ENCODE data around the gene KLF8. TPM values are rescaled to one million over a fixed set of nuclear protein-coding genes. Genes with fewer than 3 reads are reported as not detected.

The KLF8 gene
- total RNA-seq, 4 donors from 2014 or later = 1.2 to 30.5 (median 3.2) TPM

DNA sequence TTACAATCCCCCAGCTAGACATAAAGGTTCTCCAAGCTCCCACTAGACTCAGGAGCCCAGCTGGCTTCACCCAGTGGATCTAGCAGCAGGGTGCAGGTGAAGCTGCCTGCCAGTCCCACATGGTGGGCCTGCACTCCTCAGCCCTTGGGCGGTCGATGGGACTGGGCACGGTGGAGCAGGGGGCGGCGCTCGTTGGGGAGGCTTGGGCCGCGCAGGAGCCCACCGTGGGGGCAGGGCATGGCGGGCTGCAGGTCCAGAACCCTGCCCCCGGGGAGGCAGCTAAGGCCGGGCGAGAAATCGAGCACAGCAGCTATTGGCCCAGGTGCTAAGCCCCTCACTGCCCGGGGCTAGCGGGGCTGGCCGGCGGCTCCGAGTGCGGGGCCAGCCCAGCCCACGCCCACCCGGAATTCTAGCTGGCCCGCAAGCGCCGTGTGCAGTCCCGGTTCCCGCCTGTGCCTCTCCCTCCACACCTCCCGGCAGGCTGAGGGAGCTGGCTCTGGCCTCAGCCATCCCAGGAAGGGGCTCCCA, 9.6 kb upstream of the KLF8 start:
- Histone ChIP-seq H3K27ac (no peak overlapping the region), H3K4me3 (no peak overlapping the region), H3K9me3 (no peaks in the 10 kb centered on the region), H3K27me3 (no peaks in the 10 kb centered on the region), H3K4me1 (no peaks in the 10 kb centered on the region), H3K36me3 (no peaks in the 10 kb centered on the region)
- DNase-seq = no peak
- TF ChIP-seq POLR2A (IDR thresholded peaks at IDR 0.05) = no peak
- TF ChIP-seq, protein P1, sequence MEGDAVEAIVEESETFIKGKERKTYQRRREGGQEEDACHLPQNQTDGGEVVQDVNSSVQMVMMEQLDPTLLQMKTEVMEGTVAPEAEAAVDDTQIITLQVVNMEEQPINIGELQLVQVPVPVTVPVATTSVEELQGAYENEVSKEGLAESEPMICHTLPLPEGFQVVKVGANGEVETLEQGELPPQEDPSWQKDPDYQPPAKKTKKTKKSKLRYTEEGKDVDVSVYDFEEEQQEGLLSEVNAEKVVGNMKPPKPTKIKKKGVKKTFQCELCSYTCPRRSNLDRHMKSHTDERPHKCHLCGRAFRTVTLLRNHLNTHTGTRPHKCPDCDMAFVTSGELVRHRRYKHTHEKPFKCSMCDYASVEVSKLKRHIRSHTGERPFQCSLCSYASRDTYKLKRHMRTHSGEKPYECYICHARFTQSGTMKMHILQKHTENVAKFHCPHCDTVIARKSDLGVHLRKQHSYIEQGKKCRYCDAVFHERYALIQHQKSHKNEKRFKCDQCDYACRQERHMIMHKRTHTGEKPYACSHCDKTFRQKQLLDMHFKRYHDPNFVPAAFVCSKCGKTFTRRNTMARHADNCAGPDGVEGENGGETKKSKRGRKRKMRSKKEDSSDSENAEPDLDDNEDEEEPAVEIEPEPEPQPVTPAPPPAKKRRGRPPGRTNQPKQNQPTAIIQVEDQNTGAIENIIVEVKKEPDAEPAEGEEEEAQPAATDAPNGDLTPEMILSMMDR (IDR thresholded peaks at IDR 0.05) = no peak

DNA sequence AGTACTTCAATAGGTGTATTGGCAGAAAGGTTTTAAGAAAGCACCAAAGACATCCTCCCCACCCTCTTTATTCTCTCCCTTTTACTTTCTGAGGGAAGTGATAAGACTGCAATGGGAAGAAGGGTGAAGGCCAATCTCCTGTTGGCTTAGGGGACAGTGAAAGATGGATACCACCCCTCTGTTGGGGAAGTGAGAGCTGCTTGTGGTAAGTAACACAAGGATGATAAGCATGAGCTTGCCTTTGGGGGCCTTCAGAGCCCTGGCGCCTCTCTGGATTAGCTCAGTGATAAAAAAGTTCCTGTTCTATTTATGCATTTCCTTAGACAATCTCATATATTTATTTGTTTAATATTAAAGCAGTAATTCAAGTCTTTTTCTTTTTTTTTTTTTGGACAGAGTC, 5.2 kb upstream of the KLF8 start:
- no peak for TF ChIP-seq POLR2A (IDR thresholded peaks at IDR 0.05)
- TF ChIP-seq, protein P1 (IDR thresholded peaks at IDR 0.05) = no peak
- Histone ChIP-seq H3K9me3 (no peaks in the 10 kb centered on the region), H3K36me3 (no peaks in the 10 kb centered on the region), H3K4me3 (no peak overlapping the region), H3K27me3 (no peaks in the 10 kb centered on the region), H3K27ac (no peak overlapping the region), H3K4me1 (no peaks in the 10 kb centered on the region)
- DNase-seq = no peak

DNA sequence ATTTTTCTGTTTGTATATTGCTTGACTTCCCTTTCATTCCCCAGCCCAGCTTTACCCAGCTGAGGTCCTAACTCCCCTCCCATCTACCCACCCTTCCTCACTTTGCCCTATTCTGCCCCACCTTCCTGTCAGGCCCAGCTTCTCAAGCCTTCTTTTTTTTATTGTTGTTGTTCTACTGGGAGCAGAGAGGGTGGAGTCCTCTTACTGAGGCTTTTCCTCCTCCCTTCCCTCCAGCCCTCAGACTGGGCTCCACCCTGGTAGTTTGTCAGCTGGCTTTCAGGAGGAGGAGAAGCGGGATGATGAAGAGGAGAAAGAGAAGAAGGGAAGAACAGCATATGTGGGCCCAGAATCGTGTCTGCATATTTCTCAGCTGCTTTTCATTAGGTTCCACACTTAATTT, 3.2 kb upstream of the KLF8 start:
- TF ChIP-seq, protein P1 (IDR thresholded peaks at IDR 0.05) = no peak
- TF ChIP-seq POLR2A (IDR thresholded peaks at IDR 0.05) = no peak
- Histone ChIP-seq H3K4me1 (no peaks in the 10 kb centered on the region), H3K27me3 (no peaks in the 10 kb centered on the region), H3K36me3 (no peaks in the 10 kb centered on the region), H3K9me3 (no peaks in the 10 kb centered on the region), H3K27ac (no peak overlapping the region), H3K4me3 (no peak overlapping the region)
- DNase-seq = no peak

DNA sequence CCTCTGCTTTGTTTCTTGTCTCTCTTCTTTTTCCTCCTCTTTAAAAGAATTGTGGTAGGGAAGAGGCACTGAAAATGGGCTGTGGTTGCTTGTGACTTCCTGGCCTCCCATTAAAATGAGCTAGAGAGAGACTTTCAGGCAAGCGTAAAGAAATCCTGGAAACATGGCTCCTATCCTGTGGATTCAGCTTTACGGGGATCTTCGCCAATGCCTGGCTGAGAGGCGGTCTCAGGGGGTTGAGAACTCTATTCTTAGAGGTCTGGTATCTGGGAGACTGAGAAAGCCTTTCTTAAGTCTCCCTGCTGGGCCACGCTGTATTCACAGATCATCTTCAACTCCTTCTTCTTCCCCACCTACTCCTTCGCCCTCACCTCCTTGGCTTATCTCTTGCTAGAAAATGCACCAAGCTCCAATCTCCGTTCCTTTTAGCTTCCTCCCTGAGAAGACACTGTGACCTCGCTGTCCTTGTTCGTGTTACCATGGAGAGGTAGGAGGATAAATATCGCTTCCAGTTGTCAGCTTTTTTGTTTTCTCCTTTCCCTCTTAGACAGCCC, 542 bp upstream of the KLF8 start:
- no peak for DNase-seq
- no peak for TF ChIP-seq POLR2A (IDR thresholded peaks at IDR 0.05)
- TF ChIP-seq, protein P1 (IDR thresholded peaks at IDR 0.05) = no peak
- H3K9me3 ChIP-seq = no peaks in the 10 kb centered on the region
- no peaks in the 10 kb centered on the region for H3K4me1 ChIP-seq
- H3K36me3 ChIP-seq = no peaks in the 10 kb centered on the region
- no peaks in the 10 kb centered on the region for H3K27me3 ChIP-seq
- H3K27ac ChIP-seq = peak overlapping the region in 1 of 4 donors; percentile 59
- peak overlapping the region in 3 of 4 donors; percentile 37 to 49 (median 39) for H3K4me3 ChIP-seq

DNA sequence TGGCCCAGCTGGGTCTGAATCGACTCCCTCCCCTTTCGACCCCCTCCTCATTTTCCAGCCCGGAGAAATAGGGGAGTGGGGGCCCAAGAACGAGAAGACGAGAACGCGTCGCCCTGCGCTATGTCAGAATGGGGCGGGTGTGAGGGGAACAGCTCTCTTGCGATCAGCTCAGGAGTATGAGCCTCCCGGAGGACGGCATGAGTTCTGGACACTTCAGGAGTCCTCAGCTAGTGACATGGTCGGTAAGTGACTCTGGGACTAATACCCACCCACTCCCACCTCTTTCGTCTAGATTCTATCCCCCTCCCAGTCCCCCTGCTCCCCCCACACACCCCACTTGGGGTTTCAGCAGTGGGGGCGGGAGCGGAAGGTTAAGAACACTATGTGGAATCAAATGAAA, 944 bp downstream of the KLF8 start:
- peak overlapping the region; percentile 30 to 49 (median 38) for H3K4me3 ChIP-seq
- no peak for DNase-seq

More for the DNA sequence above, 944 bp downstream of the KLF8 start:
- Histone ChIP-seq H3K4me1 (no peaks in the 10 kb centered on the region), H3K27me3 (no peaks in the 10 kb centered on the region), H3K36me3 (no peaks in the 10 kb centered on the region), H3K9me3 (no peaks in the 10 kb centered on the region), H3K27ac (peak overlapping the region; percentile 49 to 62 (median 54))
- TF ChIP-seq, protein P1 (IDR thresholded peaks at IDR 0.05) = no peak
- TF ChIP-seq POLR2A (IDR thresholded peaks at IDR 0.05) = no peak
